Thymus (tissue), 11 donors: Measurements from ENCODE around the gene SCFD1. TPM values are rescaled to one million over a fixed set of nuclear protein-coding genes. Genes with fewer than 3 reads are reported as not detected.

Experiments
- DNase-seq, 9 donors: peaks; one replicate each; pipeline ENCODE4 v3.0.0-alpha.2; 2013; ENCODE audit warnings: low spot score in 9 of 9, low read depth in 6 of 9, missing footprints in 1 of 9
- H3K27ac ChIP-seq, 2 donors: one replicate each; pipeline ENCODE4 v1.5.1; 2013; ENCODE audit warnings: control low read depth in 1 of 2, low read depth in 1 of 2, low read length in 1 of 2, mild to moderate bottlenecking in 1 of 2, moderate library complexity in 1 of 2
- H3K27me3 ChIP-seq, 2 donors: one replicate each; pipeline ENCODE4 v1.5.1; 2013; ENCODE audit warnings: low read length in 1 of 2; ENCODE audit not compliant: control insufficient read depth in 2 of 2, insufficient read depth in 1 of 2
- H3K36me3 ChIP-seq, 2 donors: one replicate each; pipeline ENCODE4 v1.5.1; 2013; ENCODE audit warnings: low read length in 1 of 2, mild to moderate bottlenecking in 1 of 2, moderate library complexity in 1 of 2; ENCODE audit not compliant: control insufficient read depth in 2 of 2, insufficient read depth in 2 of 2
- H3K4me1 ChIP-seq, 2 donors: one replicate each; pipeline ENCODE4 v1.5.1; 2013; ENCODE audit warnings: low read length in 2 of 2; ENCODE audit not compliant: control insufficient read depth in 2 of 2, insufficient read depth in 2 of 2
- H3K4me3 ChIP-seq, 2 donors: one replicate each; pipeline ENCODE4 v1.5.1; 2013; ENCODE audit warnings: low read length in 2 of 2, control low read depth in 1 of 2, mild to moderate bottlenecking in 1 of 2
- H3K9me3 ChIP-seq, 2 donors: one replicate each; pipeline ENCODE4 v1.5.1; 2013; ENCODE audit warnings: low read length in 1 of 2, mild to moderate bottlenecking in 1 of 2; ENCODE audit not compliant: control insufficient read depth in 2 of 2, insufficient read depth in 1 of 2
- WGBS: extraction: QIAGEN DNeasy Blood & Tissue Kit; methylation state at CpG from one replicate; pipeline ENCODE4 v1.1.7; 2013; 5-methylcytosine and 5-hydroxymethylcytosine counted together
- polyA plus RNA-seq: library from polyadenylated mRNA; stranded (reverse); fragments of 200-250 nt; gene quantifications from one replicate; pipeline ENCODE4 v1.2.3, GENCODE V29; 2013
- total RNA-seq: library from RNA; stranded (reverse); fragments of 120-200 nt; gene quantifications from one replicate; pipeline ENCODE4 v1.2.4, GENCODE V29; 2013
- donor health status: healthy.

The SCFD1 gene
- total and polyA plus RNA-seq, 2 donors = 78.1 to 107 TPM

- Histone ChIP-seq H3K9me3 (no peaks in the 10 kb centered on the region), H3K4me1 (no peaks in the 10 kb centered on the region), H3K4me3 (no peak overlapping the region), H3K36me3 (peaks cover 4 to 10% of the 10 kb centered on the region in 2 donors), H3K27ac (no peak overlapping the region), H3K27me3 (no peaks in the 10 kb centered on the region)
- DNase-seq = no peak
- WGBS = 90% methylated on average over 2 of the region's 2 CpGs
These were observed 86.0 kb downstream of the SCFD1 start for GRCh38 chr14:30708157-30708556.

DNA sequence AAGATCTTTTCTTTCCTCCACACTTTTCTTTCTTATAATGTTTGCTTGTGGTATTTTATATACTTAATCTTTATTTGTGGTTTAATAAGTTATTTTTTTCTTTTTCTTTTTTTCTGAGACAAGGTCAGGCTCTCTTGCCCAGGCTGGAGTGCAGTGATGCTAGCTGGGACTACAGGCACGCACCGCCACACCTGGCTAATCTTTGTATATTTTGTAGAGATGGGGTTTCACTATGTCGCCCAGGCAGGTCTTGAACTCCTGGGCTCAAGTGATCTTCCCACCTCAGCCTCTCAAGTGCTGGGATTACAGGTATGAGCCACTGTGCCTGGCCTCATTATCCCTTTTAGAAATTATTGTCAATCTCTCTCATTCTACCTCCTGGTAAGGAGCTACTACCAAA, 87.1 kb downstream of the SCFD1 start:
- WGBS = 98% methylated on average over 3 of the region's 3 CpGs
- DNase-seq = no peak
- Histone ChIP-seq H3K27me3 (no peaks in the 10 kb centered on the region), H3K9me3 (no peaks in the 10 kb centered on the region), H3K36me3 (peaks cover 4 to 10% of the 10 kb centered on the region in 2 donors), H3K27ac (no peak overlapping the region), H3K4me3 (no peak overlapping the region), H3K4me1 (no peaks in the 10 kb centered on the region)

- H3K36me3 ChIP-seq = peaks cover 4 to 10% of the 10 kb centered on the region in 2 donors
- no peaks in the 10 kb centered on the region for H3K27me3 ChIP-seq
- no peak overlapping the region for H3K27ac ChIP-seq
- no peak for DNase-seq
- no peaks in the 10 kb centered on the region for H3K4me1 ChIP-seq
- no peaks in the 10 kb centered on the region for H3K9me3 ChIP-seq
- no peak overlapping the region for H3K4me3 ChIP-seq
These were observed 88.8 kb downstream of the SCFD1 start for GRCh38 chr14:30710876-30711275.

GRCh38 chr14:30719137-30719536, 97.0 kb downstream of the SCFD1 start:
- Histone ChIP-seq H3K4me1 (no peaks in the 10 kb centered on the region), H3K4me3 (no peak overlapping the region), H3K36me3 (no peaks in the 10 kb centered on the region), H3K9me3 (no peaks in the 10 kb centered on the region), H3K27me3 (no peaks in the 10 kb centered on the region), H3K27ac (no peak overlapping the region)
- WGBS = 97% methylated on average over 3 of the region's 3 CpGs
- no peak for DNase-seq

GRCh38 chr14:30725763-30726162, 103.6 kb downstream of the SCFD1 start:
- Histone ChIP-seq H3K27me3 (no peaks in the 10 kb centered on the region), H3K9me3 (no peaks in the 10 kb centered on the region), H3K4me1 (no peaks in the 10 kb centered on the region), H3K4me3 (no peak overlapping the region), H3K27ac (no peak overlapping the region), H3K36me3 (peaks cover 0 to 9% of the 10 kb centered on the region in 2 donors)
- 97% methylated on average over 5 of the region's 5 CpGs for WGBS
- no peak for DNase-seq

DNA sequence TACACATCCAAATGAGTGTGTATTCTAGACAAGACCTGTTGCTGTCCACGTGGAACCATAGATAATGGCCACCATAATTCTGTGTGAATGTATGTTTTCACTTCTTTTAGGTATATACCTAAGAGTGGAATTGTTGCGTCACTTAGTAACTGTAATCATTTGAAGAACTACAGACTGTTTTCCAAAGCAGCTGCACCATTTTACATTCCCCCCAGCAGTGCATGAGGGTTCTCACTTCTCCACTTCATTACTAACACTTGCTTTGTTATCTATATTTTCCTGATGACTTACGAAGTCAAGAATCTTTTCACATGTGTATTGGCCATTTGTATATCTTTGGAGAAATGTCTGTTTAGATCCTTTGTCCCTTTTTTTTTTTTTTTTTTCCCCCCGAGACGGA, 106.4 kb downstream of the SCFD1 start:
- H3K27me3 ChIP-seq = no peaks in the 10 kb centered on the region
- H3K4me1 ChIP-seq = no peaks in the 10 kb centered on the region
- no peak overlapping the region for H3K4me3 ChIP-seq
- DNase-seq = no peak
- WGBS = 88% methylated on average over 5 of the region's 5 CpGs
- no peaks in the 10 kb centered on the region for H3K9me3 ChIP-seq
- H3K36me3 ChIP-seq = peaks cover 0 to 9% of the 10 kb centered on the region in 2 donors
- H3K27ac ChIP-seq = no peak overlapping the region

GRCh38 chr14:30737916-30738315, 115.8 kb downstream of the SCFD1 start:
- no peak for DNase-seq
- no peaks in the 10 kb centered on the region for H3K4me1 ChIP-seq
- H3K27me3 ChIP-seq = no peaks in the 10 kb centered on the region
- WGBS = 92% methylated on average over 3 of the region's 3 CpGs
- no peak overlapping the region for H3K4me3 ChIP-seq
- no peaks in the 10 kb centered on the region for H3K9me3 ChIP-seq
- H3K36me3 ChIP-seq = peaks cover 0 to 13% of the 10 kb centered on the region in 2 donors
- no peak overlapping the region for H3K27ac ChIP-seq

- Histone ChIP-seq H3K4me1 (no peaks in the 10 kb centered on the region), H3K4me3 (no peak overlapping the region), H3K27me3 (no peaks in the 10 kb centered on the region), H3K27ac (no peak overlapping the region), H3K36me3 (peaks cover 0 to 7% of the 10 kb centered on the region in 2 donors), H3K9me3 (no peaks in the 10 kb centered on the region)
- no peak for DNase-seq
- 97% methylated on average over 4 of the region's 4 CpGs for WGBS
These were observed 116.9 kb downstream of the SCFD1 start for GRCh38 chr14:30738978-30739377.

DNA sequence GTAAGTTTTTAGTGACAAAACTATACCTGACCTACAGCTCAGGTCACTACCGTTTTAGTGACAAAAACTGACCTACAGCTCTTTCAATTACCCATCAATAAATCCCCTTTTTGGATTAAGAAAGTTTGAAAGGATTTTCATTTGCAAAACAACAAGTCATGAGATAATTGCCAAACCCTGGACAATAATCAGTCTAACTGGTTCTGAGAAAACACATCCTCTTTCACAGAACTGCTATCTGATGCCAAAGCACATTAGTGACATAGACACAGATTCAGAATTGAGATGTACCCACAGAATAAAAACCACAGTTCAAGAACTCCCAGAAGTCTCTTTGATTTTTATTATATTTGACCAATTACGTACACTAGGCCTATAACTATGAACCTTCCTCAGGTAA, 126.2 kb downstream of the SCFD1 start:
- 93% methylated on average over 2 of the region's 2 CpGs for WGBS
- DNase-seq = no peak
- Histone ChIP-seq H3K27me3 (no peaks in the 10 kb centered on the region), H3K27ac (no peak overlapping the region), H3K36me3 (no peaks in the 10 kb centered on the region), H3K4me1 (no peaks in the 10 kb centered on the region), H3K9me3 (no peaks in the 10 kb centered on the region), H3K4me3 (no peak overlapping the region)
